Transverse colon (tissue), 4 donors: ENCODE measurements around the gene CACNA1I. TPM values are rescaled to one million over a fixed set of nuclear protein-coding genes. Genes with fewer than 3 reads are reported as not detected.

ENCODE experiments used
- DNase-seq: peaks from one replicate; pipeline ENCODE4 v3.0.0-alpha.2; 2019
- H3K27ac ChIP-seq, 4 donors: fragments of 200-600 bp; sonication (generic); 2 replicates each; pipeline ENCODE4 v1.5.1; 2016 to 2018; ENCODE audit warnings: inconsistent platforms in 4 of 4
- H3K27me3 ChIP-seq: fragments of 200-600 bp; sonication (generic); 2 replicates; pipeline ENCODE4 v1.5.1; 2017; ENCODE audit warnings: inconsistent platforms
- H3K36me3 ChIP-seq, 4 donors: fragments of 200-600 bp; sonication (generic); 2 replicates each; pipeline ENCODE4 v1.5.1; 2017 to 2019; ENCODE audit warnings: inconsistent platforms in 4 of 4
- H3K4me1 ChIP-seq, 4 donors: fragments of 200-600 bp; sonication (generic); 2 replicates each; pipeline ENCODE4 v1.5.1; 2017 to 2020; ENCODE audit warnings: inconsistent platforms in 4 of 4
- H3K4me3 ChIP-seq, 4 donors: fragments of 200-600 bp; sonication (generic); 1 replicate in 1 of 4; 2 replicates in 3 of 4; pipeline versions ENCODE4 v1.5.1 to v1.6.1; 2017 to 2019; ENCODE audit warnings: inconsistent platforms in 4 of 4
- H3K9me3 ChIP-seq, 2 donors: fragments of 200-600 bp; sonication (generic); 2 replicates each; pipeline ENCODE4 v1.5.1; 2017 to 2019; ENCODE audit warnings: inconsistent platforms in 2 of 2
- EP300 ChIP-seq: sonication (generic); formaldehyde crosslinking; IDR thresholded peaks from one replicate; pipeline ENCODE4 v1.6.1; 2017; ENCODE audit warnings: antibody characterized with exemption, low read depth
- POLR2A ChIP-seq: fragments of 450-650 bp; IDR thresholded peaks from one replicate; pipeline ENCODE4 v1.6.1; 2016; ENCODE audit warnings: antibody characterized with exemption, mild to moderate bottlenecking, moderate library complexity
- POLR2AphosphoS5 ChIP-seq, 3 donors: sonication (generic); formaldehyde crosslinking; IDR thresholded peaks; one replicate each; pipeline ENCODE4 v1.6.1; 2016; ENCODE audit warnings: antibody characterized with exemption in 3 of 3
- WGBS, 2 donors: methylation state at CpG; one replicate each; pipeline ENCODE4 v1.1.5; 2018; ENCODE audit warnings: low coverage in 1 of 2; 5-methylcytosine and 5-hydroxymethylcytosine counted together
- in situ Hi-C, 4 donors: fragments of 200-750 bp; cut with MboI; loops; one replicate each; pipeline versions ENCODE4 v1.15.0 to v1.15.1; 2017; ENCODE audit warnings: low sequenced_read_pairs in 3 of 4, low pct_ligation_motif_present in 1 of 4, low pct_unique_long_range_greater_than_20kb in 1 of 4
- intact Hi-C: fragments of 100-400 bp; cut with DNase I; formaldehyde crosslinking; loops from one replicate; pipeline ENCODE4 v1.15.1; 2023; ENCODE audit warnings: low total_unique reads
- total RNA-seq, 4 donors: library from RNA; depleted of rRNA; stranded (reverse); fragments of >200 nt; gene quantifications; one replicate each; pipeline ENCODE4 v1.1.0, GENCODE V29; 2016
- TF ChIP-seq, protein P1 (sequence below), 5 experiments: fragments of 200-600 bp in 3 of 5; fragments of 450-650 bp in 2 of 5; sonication (generic) in 3 of 5; IDR thresholded peaks; 1 replicate in 2 of 5; 2 replicates in 3 of 5; pipeline ENCODE4 v1.5.1; 2016 to 2017; ENCODE audit warnings: antibody characterized with exemption in 5 of 5, inconsistent platforms in 3 of 5, mild to moderate bottlenecking in 2 of 5, moderate library complexity in 1 of 5

The CACNA1I gene
- total RNA-seq, 4 donors from 2014 or later: 0.14 to 1.1 (median 0.66) TPM

DNA sequence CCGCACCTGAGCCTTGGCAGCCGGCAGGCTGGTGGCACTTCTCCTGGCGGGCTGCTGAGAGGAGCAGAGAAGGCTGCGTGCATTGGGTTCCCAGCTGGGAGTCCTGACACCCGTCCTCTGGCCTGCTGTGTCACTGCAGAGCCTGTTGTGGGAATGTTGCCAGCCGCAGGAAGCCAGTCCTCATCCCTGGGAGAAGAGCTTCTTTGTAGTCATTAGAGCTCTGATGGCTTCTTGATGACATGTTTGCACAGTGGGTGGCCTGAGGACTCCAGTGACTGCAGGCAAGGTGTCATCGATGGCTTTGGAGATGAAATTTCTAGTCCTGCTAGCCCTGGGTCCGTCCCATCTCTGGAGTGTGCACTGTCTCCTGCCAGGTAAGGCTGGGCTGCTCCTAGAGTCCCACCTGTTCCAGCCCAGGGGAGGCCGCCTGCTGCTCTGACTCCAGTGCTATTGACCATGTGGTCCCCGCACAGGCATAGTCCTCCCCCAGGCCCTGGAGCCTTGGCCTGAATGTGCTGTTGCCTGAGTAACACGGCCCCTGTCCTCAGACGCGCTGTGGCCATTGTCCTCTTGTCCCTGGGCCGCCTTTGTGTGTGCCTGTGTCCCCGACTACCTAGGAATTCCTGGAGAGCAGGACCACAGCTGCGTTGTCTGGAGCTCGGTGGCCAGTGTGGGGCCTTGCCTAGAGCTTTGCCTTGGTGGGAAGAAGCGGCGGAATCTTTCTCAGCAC is 129.2 kb downstream of the CACNA1I start:
- H3K27me3 ChIP-seq: peaks cover 10% of the 10 kb centered on the region

DNA sequence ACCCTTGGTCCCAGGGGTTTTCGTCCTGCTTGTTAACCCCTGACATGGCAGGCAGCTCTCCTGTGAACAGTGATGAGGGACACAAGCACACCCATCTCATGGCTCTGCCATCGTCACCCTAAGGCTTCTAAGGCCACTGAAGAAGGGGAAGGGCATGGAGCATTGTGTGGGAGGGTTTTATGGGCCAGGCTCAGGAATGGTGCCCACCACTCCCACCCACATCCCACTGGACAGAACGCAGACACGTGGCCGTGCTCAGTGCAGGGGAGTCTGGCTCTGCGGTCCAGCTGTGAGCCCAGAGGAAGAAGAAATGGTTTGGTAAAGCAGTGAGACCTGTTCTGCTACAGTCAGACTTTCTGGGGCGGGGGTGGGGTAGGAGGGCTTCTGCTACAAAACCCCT is 130.0 kb downstream of the CACNA1I start:
- Histone ChIP-seq H3K4me3 (no peak overlapping the region), H3K36me3 (no peaks in the 10 kb centered on the region), H3K9me3 (no peaks in the 10 kb centered on the region), H3K4me1 (peaks cover 0 to 5% (median 0%) of the 10 kb centered on the region in 4 donors), H3K27me3 (peaks cover 4% of the 10 kb centered on the region), H3K27ac (no peak overlapping the region)
- no peak for DNase-seq
- intact Hi-C loops (no loop called here), in situ Hi-C loops (no loop called here)
- TF ChIP-seq POLR2A (no peak), POLR2AphosphoS5 (IDR thresholded peaks at IDR 0.05) (no peak)
- TF ChIP-seq, protein P1, sequence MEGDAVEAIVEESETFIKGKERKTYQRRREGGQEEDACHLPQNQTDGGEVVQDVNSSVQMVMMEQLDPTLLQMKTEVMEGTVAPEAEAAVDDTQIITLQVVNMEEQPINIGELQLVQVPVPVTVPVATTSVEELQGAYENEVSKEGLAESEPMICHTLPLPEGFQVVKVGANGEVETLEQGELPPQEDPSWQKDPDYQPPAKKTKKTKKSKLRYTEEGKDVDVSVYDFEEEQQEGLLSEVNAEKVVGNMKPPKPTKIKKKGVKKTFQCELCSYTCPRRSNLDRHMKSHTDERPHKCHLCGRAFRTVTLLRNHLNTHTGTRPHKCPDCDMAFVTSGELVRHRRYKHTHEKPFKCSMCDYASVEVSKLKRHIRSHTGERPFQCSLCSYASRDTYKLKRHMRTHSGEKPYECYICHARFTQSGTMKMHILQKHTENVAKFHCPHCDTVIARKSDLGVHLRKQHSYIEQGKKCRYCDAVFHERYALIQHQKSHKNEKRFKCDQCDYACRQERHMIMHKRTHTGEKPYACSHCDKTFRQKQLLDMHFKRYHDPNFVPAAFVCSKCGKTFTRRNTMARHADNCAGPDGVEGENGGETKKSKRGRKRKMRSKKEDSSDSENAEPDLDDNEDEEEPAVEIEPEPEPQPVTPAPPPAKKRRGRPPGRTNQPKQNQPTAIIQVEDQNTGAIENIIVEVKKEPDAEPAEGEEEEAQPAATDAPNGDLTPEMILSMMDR (IDR thresholded peaks at IDR 0.05): no peak
- WGBS, 2 donors: 85% methylated on average over 7 of the region's 7 CpGs; no CpG with 5 or more reads in 1 of the 2 donors

More for the DNA sequence above, 129.2 kb downstream of the CACNA1I start:
- WGBS, 2 donors: 85 to 90% methylated on average over 2 to 12 of the region's 19 CpGs
- intact Hi-C loops: no loop called here
- Histone ChIP-seq H3K36me3 (no peaks in the 10 kb centered on the region), H3K9me3 (no peaks in the 10 kb centered on the region), H3K27ac (no peak overlapping the region), H3K4me3 (no peak overlapping the region), H3K4me1 (peaks cover 0 to 5% (median 0%) of the 10 kb centered on the region in 4 donors)
- in situ Hi-C loops: no loop called here
- TF ChIP-seq POLR2A (no peak), POLR2AphosphoS5 (IDR thresholded peaks at IDR 0.05) (no peak)
- DNase-seq: no peak

DNA sequence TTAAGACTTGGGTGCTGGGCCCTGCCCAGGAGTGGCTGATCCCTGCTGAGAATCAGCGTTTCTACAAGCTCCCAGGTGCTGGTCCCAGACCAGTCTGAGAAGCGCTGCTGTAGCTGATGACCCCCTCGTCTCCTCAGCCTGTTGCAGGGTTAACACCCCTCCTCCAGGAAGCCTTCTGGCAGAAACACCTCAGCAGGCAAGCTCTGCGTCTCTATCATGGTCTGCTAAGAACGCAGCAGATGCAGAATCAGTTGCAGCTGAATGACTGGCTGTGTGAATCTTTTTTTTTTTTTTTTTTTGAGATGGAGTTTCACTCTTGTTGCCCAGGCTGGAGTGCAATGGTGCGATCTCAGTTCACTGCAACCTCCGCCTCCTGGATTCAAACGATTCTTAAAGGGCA is 132.5 kb downstream of the CACNA1I start:
- in situ Hi-C loops: no loop called here

DNA sequence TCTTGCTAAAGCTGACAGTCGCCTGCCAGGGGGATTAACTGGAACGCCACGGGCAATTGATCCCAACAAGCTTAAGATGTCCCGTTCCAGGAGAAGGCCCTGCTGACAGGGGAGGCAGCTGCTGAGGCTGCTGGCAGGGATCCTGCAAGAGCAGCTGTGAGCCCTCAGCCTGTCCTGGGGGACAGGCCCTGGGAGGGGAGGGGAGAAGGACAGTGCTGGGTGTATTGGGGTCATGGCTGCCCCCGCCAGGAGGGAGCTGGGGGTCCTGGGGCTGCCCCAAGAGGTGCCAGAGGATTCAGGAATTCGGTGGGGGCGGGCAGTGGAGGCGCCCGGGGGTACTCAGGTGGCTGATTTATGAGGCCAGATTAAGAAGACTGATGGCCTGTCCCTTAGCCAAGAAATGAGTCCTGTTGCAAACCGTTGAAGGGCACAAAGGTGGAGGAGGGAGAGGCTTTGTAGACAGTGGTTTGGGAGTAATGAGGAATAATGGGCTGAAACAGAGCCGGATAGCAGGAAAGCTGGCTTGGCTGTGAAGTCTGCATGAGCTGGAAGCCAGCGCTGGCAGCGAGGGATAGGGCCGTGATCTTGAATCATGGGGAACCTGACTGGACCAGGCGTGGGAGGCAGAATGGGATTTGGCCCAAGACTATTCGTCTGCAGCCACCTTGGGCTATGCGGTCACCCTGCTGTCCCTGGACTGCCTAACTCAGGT is 133.5 kb downstream of the CACNA1I start:
- WGBS, 2 donors: 70 to 80% methylated on average over 1 to 17 of the region's 17 CpGs
- Histone ChIP-seq H3K27ac (no peak overlapping the region), H3K4me1 (peaks cover 0 to 5% (median 0%) of the 10 kb centered on the region in 4 donors), H3K36me3 (no peaks in the 10 kb centered on the region), H3K4me3 (no peak overlapping the region), H3K27me3 (peaks cover 3% of the 10 kb centered on the region), H3K9me3 (no peaks in the 10 kb centered on the region)
- peak; percentile 17 for DNase-seq
- TF ChIP-seq POLR2A (no peak), POLR2AphosphoS5 (IDR thresholded peaks at IDR 0.05) (peak in 1 of 3 donors; percentile 51)
- TF ChIP-seq, protein P1 (IDR thresholded peaks at IDR 0.05): no peak
- in situ Hi-C loops (no loop called here), intact Hi-C loops (no loop called here)

More for the DNA sequence above, 132.5 kb downstream of the CACNA1I start:
- Histone ChIP-seq H3K36me3 (no peaks in the 10 kb centered on the region), H3K27me3 (peaks cover 3% of the 10 kb centered on the region), H3K27ac (no peak overlapping the region), H3K4me1 (peaks cover 0 to 5% (median 0%) of the 10 kb centered on the region in 4 donors), H3K9me3 (no peaks in the 10 kb centered on the region), H3K4me3 (no peak overlapping the region)
- no peak for TF ChIP-seq POLR2A
- TF ChIP-seq POLR2AphosphoS5 (IDR thresholded peaks at IDR 0.05): no peak
- TF ChIP-seq, protein P1 (IDR thresholded peaks at IDR 0.05): no peak
- TF ChIP-seq EP300: no peak
- DNase-seq: no peak
- WGBS, 2 donors: 78 to 82% methylated on average over 4 to 7 of the region's 8 CpGs
- intact Hi-C loops: no loop called here
